B cell (primary cell): ENCODE measurements around the gene CHD1L.

Source experiments
- CTCF ChIP-seq: fragments of 200-600 bp; IDR thresholded peaks from one replicate; pipeline ENCODE4 v1.8.0; 2022; ENCODE audit warnings: antibody characterized with exemption, mild to moderate bottlenecking
- EZH2 ChIP-seq: IDR thresholded peaks from 2 replicates; pipeline ENCODE4 v1.6.1; 2012; ENCODE audit warnings: borderline replicate concordance, low read depth, mild to moderate bottlenecking, moderate library complexity, low read length; ENCODE audit not compliant: insufficient read depth, poor library complexity, severe bottlenecking

- no peak for TF ChIP-seq EZH2
- no peak for TF ChIP-seq CTCF
These were observed 28.2 kb upstream of the CHD1L start for GRCh38 chr1:147214325-147214724.
